ENCODE results near the gene SHC3.

DNA sequence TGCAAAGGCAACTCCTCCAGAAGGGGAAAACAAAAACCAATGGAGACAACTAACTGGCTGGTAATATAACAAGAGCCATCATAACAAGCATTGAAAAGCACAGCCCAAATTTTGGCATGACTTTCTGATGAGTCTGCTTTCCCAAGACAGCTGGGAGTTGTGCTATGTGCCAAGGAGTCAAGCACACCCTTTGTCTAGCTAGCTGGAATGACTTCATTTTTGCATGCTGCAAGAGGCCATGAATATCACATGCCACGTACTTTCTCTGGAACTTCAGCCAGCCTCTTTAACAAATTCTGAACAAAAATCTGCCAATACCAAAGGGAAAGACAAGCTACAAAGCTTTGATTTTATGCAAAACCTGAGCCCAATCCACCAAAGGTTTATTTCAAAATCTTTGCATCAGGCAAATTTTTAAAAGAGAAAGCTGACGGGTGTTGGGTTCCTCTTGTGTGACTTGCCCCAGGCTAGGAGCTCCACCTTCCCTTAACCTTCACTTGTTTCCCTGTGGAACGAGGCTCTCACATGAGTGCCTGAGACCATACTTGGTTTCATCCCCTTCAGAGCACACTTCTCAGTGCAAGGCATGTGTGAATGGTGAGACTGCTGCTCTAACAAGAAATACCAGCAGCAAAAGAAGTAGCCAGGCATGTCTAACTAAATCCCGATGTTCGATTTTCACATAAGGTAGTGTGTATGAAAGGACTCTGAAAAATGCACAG, 140.1 kb downstream of the SHC3 start:
- TF ChIP-seq MYC (IDR thresholded peaks at IDR 0.05; ENCODE audit: low read depth, low read length) (no peak), POLR2A (IDR thresholded peaks at IDR 0.05; ENCODE audit: extremely low read depth, insufficient read length) (no peak)
- TF ChIP-seq, protein P1, sequence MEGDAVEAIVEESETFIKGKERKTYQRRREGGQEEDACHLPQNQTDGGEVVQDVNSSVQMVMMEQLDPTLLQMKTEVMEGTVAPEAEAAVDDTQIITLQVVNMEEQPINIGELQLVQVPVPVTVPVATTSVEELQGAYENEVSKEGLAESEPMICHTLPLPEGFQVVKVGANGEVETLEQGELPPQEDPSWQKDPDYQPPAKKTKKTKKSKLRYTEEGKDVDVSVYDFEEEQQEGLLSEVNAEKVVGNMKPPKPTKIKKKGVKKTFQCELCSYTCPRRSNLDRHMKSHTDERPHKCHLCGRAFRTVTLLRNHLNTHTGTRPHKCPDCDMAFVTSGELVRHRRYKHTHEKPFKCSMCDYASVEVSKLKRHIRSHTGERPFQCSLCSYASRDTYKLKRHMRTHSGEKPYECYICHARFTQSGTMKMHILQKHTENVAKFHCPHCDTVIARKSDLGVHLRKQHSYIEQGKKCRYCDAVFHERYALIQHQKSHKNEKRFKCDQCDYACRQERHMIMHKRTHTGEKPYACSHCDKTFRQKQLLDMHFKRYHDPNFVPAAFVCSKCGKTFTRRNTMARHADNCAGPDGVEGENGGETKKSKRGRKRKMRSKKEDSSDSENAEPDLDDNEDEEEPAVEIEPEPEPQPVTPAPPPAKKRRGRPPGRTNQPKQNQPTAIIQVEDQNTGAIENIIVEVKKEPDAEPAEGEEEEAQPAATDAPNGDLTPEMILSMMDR (IDR thresholded peaks at IDR 0.05; ENCODE audit: low read depth, low read length), result no peak

Data from NB4 (cell line).